GM21423 (cell line): ENCODE measurements around the gene MARCHF3.
"Not testable (repeated sequence)": the region's sequence is repeated elsewhere in the genome, so short reads cannot be mapped to it uniquely, and the experiment has no call there.

Experiments used
- ATAC-seq: cut with Tn5 transposase; IDR thresholded peaks from one replicate; pipeline ENCODE4 v1.9.1; 2021; ENCODE audit warnings: mild to moderate bottlenecking, moderate library complexity; ENCODE audit not compliant: unreplicated experiment

The MARCHF3 gene

GRCh38 chr5:126853541-126854307 lies 176.6 kb downstream of the MARCHF3 start:
- ATAC-seq: not testable (repeated sequence)

- no peak for ATAC-seq
These were observed 177.5 kb downstream of the MARCHF3 start for GRCh38 chr5:126852841-126853271.

- ATAC-seq: peak; percentile 77
These were observed 178.2 kb downstream of the MARCHF3 start for GRCh38 chr5:126852091-126852571.

- ATAC-seq: no peak
These were observed 178.8 kb downstream of the MARCHF3 start for GRCh38 chr5:126851501-126852011.

GRCh38 chr5:126849101-126849678 lies 181.2 kb downstream of the MARCHF3 start:
- no peak for ATAC-seq

GRCh38 chr5:126848253-126848652 lies 182.1 kb downstream of the MARCHF3 start:
- no peak for ATAC-seq

- no peak for ATAC-seq
These were observed 182.5 kb downstream of the MARCHF3 start for GRCh38 chr5:126847826-126848251.

GRCh38 chr5:126847456-126847820 lies 182.9 kb downstream of the MARCHF3 start:
- ATAC-seq: no peak

GRCh38 chr5:126846744-126847455 lies 183.5 kb downstream of the MARCHF3 start:
- ATAC-seq: no peak

- ATAC-seq: no peak
These were observed 184.0 kb downstream of the MARCHF3 start for GRCh38 chr5:126846344-126846743.

GRCh38 chr5:126845470-126846070 lies 184.8 kb downstream of the MARCHF3 start:
- ATAC-seq: peak; percentile 90

GRCh38 chr5:126843375-126843774 lies 187.0 kb downstream of the MARCHF3 start:
- not testable (repeated sequence) for ATAC-seq

GRCh38 chr5:126839407-126839806 lies 191.0 kb downstream of the MARCHF3 start:
- ATAC-seq: not testable (repeated sequence)

GRCh38 chr5:126837906-126838539 lies 192.3 kb downstream of the MARCHF3 start:
- no peak for ATAC-seq

GRCh38 chr5:126837242-126837641 lies 193.1 kb downstream of the MARCHF3 start:
- no peak for ATAC-seq

- ATAC-seq: no peak
These were observed 193.6 kb downstream of the MARCHF3 start for GRCh38 chr5:126836778-126837177.

GRCh38 chr5:126831156-126831555 lies 199.2 kb downstream of the MARCHF3 start:
- no peak for ATAC-seq

GRCh38 chr5:126830061-126830460 lies 200.3 kb downstream of the MARCHF3 start:
- no peak for ATAC-seq

- no peak for ATAC-seq
These were observed 201.3 kb downstream of the MARCHF3 start for GRCh38 chr5:126829098-126829497.

- ATAC-seq: no peak
These were observed 203.6 kb downstream of the MARCHF3 start for GRCh38 chr5:126826619-126827215.
